Chondrocyte (in vitro differentiated cells): ENCODE measurements around the gene SRSF4. TPM values are rescaled to one million over a fixed set of nuclear protein-coding genes. Genes with fewer than 3 reads are reported as not detected.

Experiments
- DNase-seq: peaks from one replicate; pipeline ENCODE4 v3.0.0; 2021; ENCODE audit warnings: mixed read lengths, low spot score
- H3K27ac Mint-ChIP-seq: one replicate; pipeline ENCODE4 v1.8.0; 2021; ENCODE audit warnings: mild to moderate bottlenecking, moderate library complexity, mixed read lengths; ENCODE audit not compliant: unreplicated experiment
- H3K27me3 Mint-ChIP-seq: 2 replicates; pipeline ENCODE4 v1.8.0; 2021; ENCODE audit warnings: low read depth, mixed read lengths
- H3K36me3 Mint-ChIP-seq: 2 replicates; pipeline ENCODE4 v1.8.0; 2021; ENCODE audit warnings: low read depth, mixed read lengths
- H3K4me1 Mint-ChIP-seq: 2 replicates; pipeline ENCODE4 v1.8.0; 2021; ENCODE audit warnings: low read depth, mild to moderate bottlenecking, mixed read lengths
- H3K4me3 Mint-ChIP-seq: one replicate; pipeline ENCODE4 v1.8.0; 2021; ENCODE audit warnings: mild to moderate bottlenecking, moderate library complexity, mixed read lengths; ENCODE audit not compliant: unreplicated experiment
- H3K9me3 Mint-ChIP-seq: 2 replicates; pipeline ENCODE4 v1.8.0; 2021; ENCODE audit warnings: low read depth, mixed read lengths
- CTCF ChIP-seq: fragments of 200-600 bp; sonication (generic); IDR thresholded peaks from 2 replicates; pipeline ENCODE4 v1.5.0; 2021; ENCODE audit warnings: antibody characterized with exemption, mild to moderate bottlenecking, moderate library complexity
- total RNA-seq: library from RNA; stranded (reverse); gene quantifications from 3 replicates; pipeline ENCODE4 v1.2.1, GENCODE V29; 2021

Gene SRSF4
- total RNA-seq, 1 donor from 2014 or later = 49.1 TPM

DNA sequence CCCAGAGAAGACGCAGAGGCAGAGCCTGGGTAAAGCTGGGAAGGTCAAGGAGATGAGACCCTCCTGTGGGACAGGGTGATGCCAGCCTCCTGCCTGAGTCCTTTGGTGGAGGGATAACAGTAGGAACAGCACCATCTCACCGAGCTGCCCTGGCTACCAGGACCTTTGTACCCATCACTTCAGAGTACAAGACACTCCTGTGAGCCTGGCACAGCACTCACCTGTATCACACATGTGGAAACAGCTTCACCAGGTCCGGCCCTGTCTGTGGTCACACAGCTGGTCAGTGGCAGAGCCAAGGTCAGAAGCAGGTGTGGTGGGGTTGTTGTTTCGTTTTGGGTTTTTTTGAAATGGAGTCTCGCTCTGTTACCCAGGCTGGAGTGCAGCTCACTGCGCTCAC is 53.0 kb downstream of the SRSF4 start:
- H3K27me3 Mint-ChIP-seq = no peaks in the 10 kb centered on the region
- H3K27ac Mint-ChIP-seq = no peak overlapping the region
- no peaks in the 10 kb centered on the region for H3K9me3 Mint-ChIP-seq
- H3K36me3 Mint-ChIP-seq = no peaks in the 10 kb centered on the region
- TF ChIP-seq CTCF = no peak
- H3K4me1 Mint-ChIP-seq = peaks cover 10% of the 10 kb centered on the region
- H3K4me3 Mint-ChIP-seq = no peak overlapping the region
- no peak for DNase-seq

- Mint-ChIP-seq H3K9me3 (no peaks in the 10 kb centered on the region), H3K27me3 (no peaks in the 10 kb centered on the region), H3K36me3 (no peaks in the 10 kb centered on the region), H3K27ac (no peak overlapping the region), H3K4me3 (no peak overlapping the region), H3K4me1 (peaks cover 10% of the 10 kb centered on the region)
- no peak for TF ChIP-seq CTCF
- no peak for DNase-seq
Observed at GRCh38 chr1:29126198-29126597, 55.5 kb downstream of the SRSF4 start.

DNA sequence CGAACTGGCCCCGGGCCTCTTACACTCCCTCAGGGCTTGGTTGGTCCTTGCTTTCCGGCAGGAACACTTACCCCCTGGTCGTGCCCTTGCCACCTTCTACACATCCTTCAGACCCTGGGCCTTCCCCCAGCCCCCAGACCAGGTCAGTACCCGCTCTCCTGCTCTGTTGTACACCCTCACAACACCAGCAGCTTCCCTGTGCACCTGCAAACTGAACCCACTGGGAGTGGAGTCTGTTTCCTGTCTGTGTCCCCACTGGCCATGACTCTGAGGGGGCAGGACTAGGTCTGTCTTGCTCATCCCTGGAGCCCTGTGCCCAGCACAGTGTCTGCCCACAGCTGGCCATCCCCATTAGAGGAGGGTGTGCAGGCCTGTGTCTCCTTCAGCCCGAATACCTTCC is 55.9 kb downstream of the SRSF4 start:
- H3K4me3 Mint-ChIP-seq = peak overlapping the region; percentile 70
- no peaks in the 10 kb centered on the region for H3K27me3 Mint-ChIP-seq
- H3K9me3 Mint-ChIP-seq = no peaks in the 10 kb centered on the region
- no peak for DNase-seq
- H3K36me3 Mint-ChIP-seq = no peaks in the 10 kb centered on the region
- no peak for TF ChIP-seq CTCF
- H3K4me1 Mint-ChIP-seq = peaks cover 10% of the 10 kb centered on the region
- peak overlapping the region; percentile 45 for H3K27ac Mint-ChIP-seq

GRCh38 chr1:29125237-29125641 is 56.5 kb downstream of the SRSF4 start:
- TF ChIP-seq CTCF = no peak
- DNase-seq = no peak
- Mint-ChIP-seq H3K27ac (peak overlapping the region; percentile 83), H3K36me3 (no peaks in the 10 kb centered on the region), H3K9me3 (no peaks in the 10 kb centered on the region), H3K27me3 (no peaks in the 10 kb centered on the region), H3K4me1 (peaks cover 10% of the 10 kb centered on the region), H3K4me3 (peak overlapping the region; percentile 70)

- peaks cover 16% of the 10 kb centered on the region for H3K4me1 Mint-ChIP-seq
- H3K27me3 Mint-ChIP-seq = no peaks in the 10 kb centered on the region
- peak overlapping the region; percentile 83 for H3K27ac Mint-ChIP-seq
- no peaks in the 10 kb centered on the region for H3K9me3 Mint-ChIP-seq
- H3K36me3 Mint-ChIP-seq = no peaks in the 10 kb centered on the region
- peak; percentile 95 for DNase-seq
- peak; percentile 89 for TF ChIP-seq CTCF
- H3K4me3 Mint-ChIP-seq = peak overlapping the region; percentile 73
Observed at GRCh38 chr1:29124366-29125236, 57.1 kb downstream of the SRSF4 start.
